Mucosa of stomach (tissue), 1 donor: Measurements from ENCODE around the gene SMAD6.

Source experiments
- H3K27me3 ChIP-seq: one replicate; pipeline ENCODE4 v1.7.0; 2013; ENCODE audit warnings: mild to moderate bottlenecking, low read length; ENCODE audit not compliant: control insufficient read depth, insufficient read depth
- H3K36me3 ChIP-seq: one replicate; pipeline ENCODE4 v1.7.0; 2013; ENCODE audit warnings: low read length; ENCODE audit not compliant: control insufficient read depth, insufficient read depth
- H3K4me1 ChIP-seq: one replicate; pipeline ENCODE4 v1.7.0; 2013; ENCODE audit warnings: mild to moderate bottlenecking, low read length; ENCODE audit not compliant: control insufficient read depth, insufficient read depth
- H3K4me3 ChIP-seq: one replicate; pipeline ENCODE4 v1.7.0; 2013; ENCODE audit warnings: low read length
- H3K9ac ChIP-seq: one replicate; pipeline ENCODE4 v1.7.0; 2013; ENCODE audit warnings: mild to moderate bottlenecking, low read length, moderate library complexity
- H3K9me3 ChIP-seq: one replicate; pipeline ENCODE4 v1.7.0; 2013; ENCODE audit warnings: mild to moderate bottlenecking, low read length, moderate library complexity; ENCODE audit not compliant: control insufficient read depth
- donor health status: Pancreatic carcinoma.

Gene SMAD6

DNA sequence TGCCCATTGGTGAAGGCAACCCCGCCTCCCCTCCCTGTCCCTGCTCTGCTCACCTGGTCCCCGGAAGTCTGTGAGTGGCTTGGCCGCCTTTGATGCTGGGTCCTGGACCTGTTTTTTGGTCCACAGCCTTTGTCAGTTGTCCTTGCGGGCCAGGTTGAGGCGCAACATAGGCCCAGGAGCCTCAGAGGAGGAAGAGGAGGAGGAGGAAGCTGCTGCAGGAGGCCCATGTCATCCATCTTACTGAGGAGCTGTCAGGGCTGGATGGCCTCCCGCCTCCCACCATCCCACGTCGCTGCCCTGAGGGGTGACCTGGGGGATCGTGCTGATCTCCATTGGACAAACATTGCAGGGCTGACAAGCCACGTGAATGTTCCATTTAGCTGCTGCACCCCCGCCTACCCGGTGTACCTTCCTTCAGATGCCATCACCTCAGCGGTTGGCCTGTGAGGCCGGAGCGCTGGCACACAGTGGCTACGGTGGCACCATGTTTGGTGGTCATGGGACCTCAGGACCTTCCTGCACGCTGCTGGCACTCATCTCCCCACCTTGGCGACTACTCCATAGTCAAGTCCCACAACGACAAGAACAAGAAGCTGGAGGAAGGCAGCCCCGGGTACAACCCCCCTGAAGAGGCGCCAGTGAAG, 106.3 kb downstream of the SMAD6 start:
- H3K9ac ChIP-seq: no peak overlapping the region

DNA sequence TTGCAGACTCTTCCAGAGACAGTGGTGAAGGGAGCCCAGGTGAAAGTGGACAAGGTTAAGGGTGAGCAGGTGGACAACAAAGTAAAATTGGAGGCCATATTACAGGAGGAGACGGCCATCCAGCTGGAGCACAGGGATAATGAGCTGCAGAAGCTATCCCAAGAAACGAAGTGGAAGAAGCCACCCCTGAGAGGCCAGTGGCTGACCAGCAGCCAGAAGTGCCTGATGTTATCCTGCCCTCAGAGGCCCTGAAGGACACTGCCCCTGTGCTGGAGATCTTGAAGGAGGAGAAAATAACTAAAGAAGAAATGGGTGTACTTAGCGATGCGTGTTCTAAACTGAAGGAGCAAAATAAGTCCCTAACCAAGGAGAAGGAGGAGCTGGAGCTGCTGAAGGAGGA, 107.6 kb downstream of the SMAD6 start:
- H3K9ac ChIP-seq: no peak overlapping the region
- H3K4me1 ChIP-seq: peaks cover 9% of the 10 kb centered on the region
- no peaks in the 10 kb centered on the region for H3K9me3 ChIP-seq
- no peaks in the 10 kb centered on the region for H3K27me3 ChIP-seq
- no peak overlapping the region for H3K4me3 ChIP-seq
- H3K36me3 ChIP-seq: no peaks in the 10 kb centered on the region

More for the DNA sequence above, 106.3 kb downstream of the SMAD6 start:
- peaks cover 21% of the 10 kb centered on the region for H3K4me1 ChIP-seq
- no peak overlapping the region for H3K4me3 ChIP-seq
- no peaks in the 10 kb centered on the region for H3K9me3 ChIP-seq
- no peaks in the 10 kb centered on the region for H3K27me3 ChIP-seq
- no peaks in the 10 kb centered on the region for H3K36me3 ChIP-seq

DNA sequence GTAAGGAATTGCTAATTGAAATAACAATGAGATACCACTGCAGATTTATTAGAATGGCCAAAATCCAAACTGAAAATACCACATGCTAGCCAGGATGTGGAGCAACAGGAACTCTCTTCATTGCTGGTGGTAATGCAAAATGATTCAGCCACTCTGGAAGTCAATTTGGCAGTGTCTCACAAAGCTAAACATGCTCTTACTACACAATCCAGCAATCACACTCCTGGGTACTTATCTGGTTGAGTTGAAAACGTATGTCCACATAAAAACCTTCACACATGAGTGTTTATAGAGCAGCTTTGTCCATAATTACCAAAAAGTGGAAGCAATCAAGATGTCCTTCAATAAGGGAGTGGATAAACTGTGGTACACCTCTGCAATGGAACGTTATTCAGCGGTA, 113.3 kb downstream of the SMAD6 start:
- Histone ChIP-seq H3K36me3 (no peaks in the 10 kb centered on the region), H3K4me3 (no peak overlapping the region), H3K9me3 (no peaks in the 10 kb centered on the region), H3K27me3 (no peaks in the 10 kb centered on the region), H3K4me1 (no peaks in the 10 kb centered on the region), H3K9ac (no peak overlapping the region)

DNA sequence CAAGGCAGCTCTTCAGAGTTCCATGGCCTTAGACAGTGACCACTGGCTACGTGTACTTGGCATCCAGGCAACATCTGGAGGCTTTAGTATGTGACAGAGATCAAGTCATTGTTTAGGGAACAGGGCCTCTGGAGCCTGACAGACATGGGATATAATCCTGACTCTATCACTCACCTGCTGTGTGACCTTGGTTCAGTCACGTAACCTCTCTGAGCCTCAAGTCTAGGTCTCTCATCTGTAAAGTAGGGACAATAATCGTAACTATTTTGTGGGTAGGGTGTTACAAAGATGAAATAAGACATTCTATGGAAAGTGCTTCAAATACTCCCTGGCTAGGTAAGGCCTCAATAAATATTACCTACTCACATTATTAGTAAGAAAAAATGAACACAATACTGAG, 114.2 kb downstream of the SMAD6 start:
- no peaks in the 10 kb centered on the region for H3K4me1 ChIP-seq

DNA sequence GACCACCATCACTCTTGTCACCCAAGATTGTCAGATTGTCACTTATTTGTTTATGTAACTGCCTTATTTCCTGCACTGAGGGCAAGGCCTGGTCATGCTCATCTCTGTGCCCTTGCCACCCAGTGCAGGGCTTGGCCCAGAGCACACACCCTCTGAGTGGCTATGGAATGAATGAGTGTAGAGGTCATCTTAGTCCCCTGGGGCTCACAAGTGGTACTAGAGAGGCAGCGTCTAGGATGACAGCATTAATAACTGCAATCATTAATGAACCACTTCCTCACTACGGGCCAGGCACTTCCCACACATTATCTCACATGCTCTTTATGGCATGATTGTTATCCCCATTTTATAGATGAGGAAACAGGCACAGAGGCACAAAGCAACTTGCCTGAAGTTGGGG, 117.0 kb downstream of the SMAD6 start:
- Histone ChIP-seq H3K4me1 (no peaks in the 10 kb centered on the region), H3K27me3 (no peaks in the 10 kb centered on the region), H3K9ac (no peak overlapping the region), H3K4me3 (no peak overlapping the region), H3K36me3 (no peaks in the 10 kb centered on the region), H3K9me3 (no peaks in the 10 kb centered on the region)

More for the DNA sequence above, 114.2 kb downstream of the SMAD6 start:
- no peaks in the 10 kb centered on the region for H3K9me3 ChIP-seq
- no peak overlapping the region for H3K4me3 ChIP-seq
- H3K27me3 ChIP-seq: no peaks in the 10 kb centered on the region
- no peaks in the 10 kb centered on the region for H3K36me3 ChIP-seq
- no peak overlapping the region for H3K9ac ChIP-seq

- Histone ChIP-seq H3K4me1 (no peaks in the 10 kb centered on the region), H3K9ac (no peak overlapping the region), H3K4me3 (no peak overlapping the region), H3K27me3 (no peaks in the 10 kb centered on the region), H3K36me3 (no peaks in the 10 kb centered on the region), H3K9me3 (no peaks in the 10 kb centered on the region)
Measured at GRCh38 chr15:66820481-66821176, 118.6 kb downstream of the SMAD6 start.

GRCh38 chr15:66821307-66821706, 119.3 kb downstream of the SMAD6 start:
- no peaks in the 10 kb centered on the region for H3K36me3 ChIP-seq
- H3K9ac ChIP-seq: no peak overlapping the region
- H3K4me3 ChIP-seq: no peak overlapping the region
- H3K9me3 ChIP-seq: no peaks in the 10 kb centered on the region
- H3K4me1 ChIP-seq: no peaks in the 10 kb centered on the region
- H3K27me3 ChIP-seq: no peaks in the 10 kb centered on the region

DNA sequence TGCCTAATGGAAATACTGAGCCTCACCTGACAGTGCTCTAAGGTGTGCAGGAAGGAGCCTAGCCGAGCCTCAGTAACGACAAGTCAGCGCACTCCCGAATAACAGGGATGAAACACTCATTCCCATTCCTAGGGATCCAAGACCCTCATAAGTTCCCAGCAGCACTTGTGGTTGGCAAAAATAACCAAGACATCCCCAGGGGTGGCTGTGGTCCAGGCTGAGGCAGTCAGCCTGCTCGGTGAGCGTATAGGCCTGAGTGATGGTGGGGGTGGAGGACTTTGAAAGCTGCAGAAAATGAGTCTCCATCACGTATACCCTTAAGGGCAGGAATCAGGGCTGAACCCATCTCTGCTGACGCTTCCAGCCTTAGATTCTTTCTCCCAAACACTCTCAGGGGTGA, 120.1 kb downstream of the SMAD6 start:
- H3K9ac ChIP-seq: no peak overlapping the region
- no peaks in the 10 kb centered on the region for H3K4me1 ChIP-seq
- no peaks in the 10 kb centered on the region for H3K27me3 ChIP-seq
- H3K9me3 ChIP-seq: no peaks in the 10 kb centered on the region
- no peak overlapping the region for H3K4me3 ChIP-seq
- H3K36me3 ChIP-seq: no peaks in the 10 kb centered on the region

GRCh38 chr15:66822576-66822975, 120.5 kb downstream of the SMAD6 start:
- no peaks in the 10 kb centered on the region for H3K9me3 ChIP-seq
- H3K9ac ChIP-seq: no peak overlapping the region
- no peaks in the 10 kb centered on the region for H3K4me1 ChIP-seq
- no peaks in the 10 kb centered on the region for H3K27me3 ChIP-seq
- H3K36me3 ChIP-seq: no peaks in the 10 kb centered on the region
- H3K4me3 ChIP-seq: no peak overlapping the region

DNA sequence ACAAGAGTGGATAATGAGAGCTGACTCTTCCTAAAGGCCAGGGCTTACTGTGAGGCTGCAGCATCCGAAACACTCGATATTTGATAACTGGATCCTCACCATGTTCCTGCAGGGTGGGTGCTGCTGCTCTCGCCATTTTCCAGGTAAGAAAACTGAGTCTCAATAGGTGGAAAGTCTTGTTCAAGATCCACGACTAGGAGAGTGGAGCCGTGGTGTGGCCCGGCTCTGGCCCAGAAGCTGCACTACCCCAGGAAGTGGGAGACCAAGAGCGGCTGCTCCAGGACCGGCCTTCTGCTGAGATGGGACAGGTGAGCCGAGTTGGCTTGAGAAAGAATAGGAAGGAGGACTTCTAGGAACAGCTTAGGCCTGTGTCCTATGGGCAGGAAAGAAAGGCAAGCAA, 121.6 kb downstream of the SMAD6 start:
- Histone ChIP-seq H3K27me3 (no peaks in the 10 kb centered on the region), H3K9ac (no peak overlapping the region), H3K4me1 (no peaks in the 10 kb centered on the region), H3K36me3 (no peaks in the 10 kb centered on the region), H3K4me3 (no peak overlapping the region), H3K9me3 (no peaks in the 10 kb centered on the region)

DNA sequence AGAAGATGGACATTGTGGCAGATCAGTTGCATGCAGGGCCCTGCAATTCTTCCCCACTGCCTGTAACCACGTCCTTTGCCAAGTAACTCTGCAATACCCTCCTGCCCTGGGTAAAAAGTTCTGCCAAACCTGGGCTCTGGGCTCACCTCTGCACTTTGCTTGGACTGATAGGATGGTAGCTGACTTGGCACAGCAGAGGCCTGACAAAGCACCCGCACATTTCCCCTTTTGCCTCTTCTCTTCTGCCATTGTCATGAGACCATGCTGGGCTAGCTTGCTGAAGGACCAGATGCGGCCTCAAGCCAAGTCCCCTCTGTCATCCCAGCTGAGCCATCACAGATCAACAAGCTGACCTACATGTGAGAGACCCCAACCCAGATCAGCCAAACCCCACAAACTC, 122.4 kb downstream of the SMAD6 start:
- H3K4me1 ChIP-seq: no peaks in the 10 kb centered on the region
- H3K9me3 ChIP-seq: no peaks in the 10 kb centered on the region
- H3K4me3 ChIP-seq: no peak overlapping the region
- no peaks in the 10 kb centered on the region for H3K36me3 ChIP-seq
- H3K27me3 ChIP-seq: no peaks in the 10 kb centered on the region
- H3K9ac ChIP-seq: no peak overlapping the region

DNA sequence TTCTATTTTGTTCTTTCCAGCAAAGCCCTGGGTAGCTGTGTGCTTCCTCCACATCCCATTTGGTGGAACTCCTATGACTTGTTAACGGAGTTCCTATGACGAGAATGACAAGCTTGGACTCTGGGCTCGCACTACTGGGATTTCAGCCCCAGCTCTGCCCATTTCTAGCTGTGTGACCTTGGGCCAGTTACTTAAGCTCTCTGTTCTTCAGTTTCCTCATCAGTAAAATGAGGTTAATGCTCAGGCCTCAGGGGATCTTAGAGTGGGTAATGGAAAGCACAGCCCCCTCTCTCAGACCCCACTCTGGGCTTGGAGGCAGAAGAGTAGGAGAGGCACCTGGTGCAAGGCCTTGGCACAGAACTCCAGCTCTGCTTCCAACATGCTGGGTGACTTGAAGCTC, 123.1 kb downstream of the SMAD6 start:
- no peaks in the 10 kb centered on the region for H3K9me3 ChIP-seq
- no peaks in the 10 kb centered on the region for H3K4me1 ChIP-seq
- H3K27me3 ChIP-seq: no peaks in the 10 kb centered on the region
- no peak overlapping the region for H3K4me3 ChIP-seq
- no peak overlapping the region for H3K9ac ChIP-seq
- H3K36me3 ChIP-seq: no peaks in the 10 kb centered on the region
